HG02840 (cell line): ENCODE measurements around the gene KIF2C.
"Not testable (repeated sequence)": the region's sequence is repeated elsewhere in the genome, so short reads cannot be mapped to it uniquely, and the experiment has no call there.

ENCODE experiments used
- ATAC-seq: cut with Tn5 transposase; IDR thresholded peaks from one replicate; pipeline ENCODE4 v1.9.1; 2021; ENCODE audit warnings: mild to moderate bottlenecking, moderate library complexity, moderate number of reproducible peaks; ENCODE audit not compliant: unreplicated experiment, low FRiP score

The KIF2C gene

GRCh38 chr1:44718091-44718490 lies 21.5 kb upstream of the KIF2C start:
- ATAC-seq, result no peak

- ATAC-seq, result no peak
These were observed 20.3 kb upstream of the KIF2C start for GRCh38 chr1:44719318-44719717.

GRCh38 chr1:44720281-44720680 lies 19.4 kb upstream of the KIF2C start:
- ATAC-seq, result no peak

GRCh38 chr1:44721485-44722361 lies 17.9 kb upstream of the KIF2C start:
- ATAC-seq, result peak; percentile 59

GRCh38 chr1:44723064-44723463 lies 16.6 kb upstream of the KIF2C start:
- ATAC-seq, result no peak

GRCh38 chr1:44723496-44724295 lies 15.9 kb upstream of the KIF2C start:
- ATAC-seq, result no peak

GRCh38 chr1:44724296-44724954 lies 15.2 kb upstream of the KIF2C start:
- no peak for ATAC-seq

- ATAC-seq, result no peak
These were observed 14.5 kb upstream of the KIF2C start for GRCh38 chr1:44724955-44725698.

- ATAC-seq, result peak; percentile 68
These were observed 8.7 kb upstream of the KIF2C start, which contains the start of gene RNU5D-1 for GRCh38 chr1:44730741-44731512. TSS of gene RNU5D-1 (minus strand) at chr1:44731170.

GRCh38 chr1:44733365-44733764 lies 6.3 kb upstream of the KIF2C start:
- no peak for ATAC-seq

GRCh38 chr1:44733784-44734183 lies 5.9 kb upstream of the KIF2C start:
- ATAC-seq, result no peak

- no peak for ATAC-seq
These were observed 3.6 kb upstream of the KIF2C start for GRCh38 chr1:44735992-44736391.

- not testable (repeated sequence) for ATAC-seq
These were observed 707 bp upstream of the KIF2C start for GRCh38 chr1:44738953-44739306.

GRCh38 chr1:44740179-44740617 lies 561 bp downstream of the KIF2C start:
- ATAC-seq, result no peak

GRCh38 chr1:44743211-44743610 lies 3.6 kb downstream of the KIF2C start:
- ATAC-seq, result no peak

GRCh38 chr1:44747878-44748277 lies 8.2 kb downstream of the KIF2C start:
- no peak for ATAC-seq

- no peak for ATAC-seq
These were observed 17.8 kb downstream of the KIF2C start for GRCh38 chr1:44757420-44757819.

GRCh38 chr1:44759077-44759476 lies 19.4 kb downstream of the KIF2C start:
- ATAC-seq, result no peak

- ATAC-seq, result no peak
These were observed 21.2 kb downstream of the KIF2C start for GRCh38 chr1:44760876-44761275.

- ATAC-seq, result not testable (repeated sequence)
These were observed 26.8 kb downstream of the KIF2C start for GRCh38 chr1:44766421-44766820.
